ENCODE results near the gene ZP3. TPM values are rescaled to one million over a fixed set of nuclear protein-coding genes. Genes with fewer than 3 reads are reported as not detected.
"Not testable (repeated sequence)": the region's sequence is repeated elsewhere in the genome, so short reads cannot be mapped to it uniquely, and the experiment has no call there.

ZP3 gene
- total RNA-seq, 6 experiments from 2014 or later: 0.27 to 2.8 (median 0.62) TPM; not detected in 1

GRCh38 chr7:76480403-76481253 lies 55.9 kb downstream of the ZP3 start:
- H3K4me1 ChIP-seq; H3K27ac ChIP-seq; H3K27me3 ChIP-seq; H3K4me3 ChIP-seq; DNase-seq; H3K9me3 ChIP-seq; intact Hi-C loops (cut with DNase I); H3K36me3 ChIP-seq: not testable (repeated sequence)
- WGBS (ENCODE audit: insufficient coverage, low coverage, low lambda C conversion rate, missing lambda C conversion rate): 100% methylated on average over 1 of the region's 29 CpGs
- ATAC-seq: peak in 1 of 4 donors; percentile 8

GRCh38 chr7:76482660-76483059 lies 57.9 kb downstream of the ZP3 start:
- H3K4me3 ChIP-seq; intact Hi-C loops (cut with DNase I); DNase-seq; H3K9me3 ChIP-seq; H3K4me1 ChIP-seq; H3K27ac ChIP-seq; H3K36me3 ChIP-seq; H3K27me3 ChIP-seq: not testable (repeated sequence)
- 93% methylated on average over 8 of the region's 24 CpGs for WGBS (ENCODE audit: insufficient coverage, low coverage, low lambda C conversion rate, missing lambda C conversion rate)
- peak in 1 of 4 donors; percentile 12 for ATAC-seq

GRCh38 chr7:76483081-76483480 lies 58.3 kb downstream of the ZP3 start:
- intact Hi-C loops (cut with DNase I): not testable (repeated sequence)
- no CpG with 5 or more reads among the region's 17 CpGs for WGBS (ENCODE audit: insufficient coverage, low coverage, low lambda C conversion rate, missing lambda C conversion rate)

GRCh38 chr7:76484456-76484855 lies 59.7 kb downstream of the ZP3 start:
- H3K27me3 ChIP-seq; H3K4me1 ChIP-seq; DNase-seq; H3K4me3 ChIP-seq; H3K36me3 ChIP-seq; ATAC-seq; H3K9me3 ChIP-seq; H3K27ac ChIP-seq; intact Hi-C loops (cut with DNase I): not testable (repeated sequence)
- no CpG with 5 or more reads among the region's 12 CpGs for WGBS (ENCODE audit: insufficient coverage, low coverage, low lambda C conversion rate, missing lambda C conversion rate)

More at GRCh38 chr7:76483081-76483480, 58.3 kb downstream of the ZP3 start:
- H3K4me3 ChIP-seq, H3K9me3 ChIP-seq, H3K4me1 ChIP-seq, H3K27ac ChIP-seq, DNase-seq, ATAC-seq, H3K27me3 ChIP-seq, H3K36me3 ChIP-seq: not testable (repeated sequence)

GRCh38 chr7:76485822-76486610 lies 61.3 kb downstream of the ZP3 start:
- no CpG with 5 or more reads among the region's 20 CpGs for WGBS (ENCODE audit: insufficient coverage, low coverage, low lambda C conversion rate, missing lambda C conversion rate)
- H3K9me3 ChIP-seq; H3K27ac ChIP-seq; H3K27me3 ChIP-seq; H3K36me3 ChIP-seq; DNase-seq; H3K4me1 ChIP-seq; H3K4me3 ChIP-seq; intact Hi-C loops (cut with DNase I): not testable (repeated sequence)
- peak in 2 of 4 donors; percentile 11 to 24 for ATAC-seq

GRCh38 chr7:76486618-76487017 lies 61.9 kb downstream of the ZP3 start:
- H3K27me3 ChIP-seq; H3K27ac ChIP-seq; H3K4me3 ChIP-seq; DNase-seq; H3K9me3 ChIP-seq; intact Hi-C loops (cut with DNase I); H3K36me3 ChIP-seq; H3K4me1 ChIP-seq: not testable (repeated sequence)
- peak; percentile 32 to 59 (median 44) for ATAC-seq
- no CpG with 5 or more reads among the region's 5 CpGs for WGBS (ENCODE audit: insufficient coverage, low coverage, low lambda C conversion rate, missing lambda C conversion rate)

GRCh38 chr7:76487969-76488368 lies 63.2 kb downstream of the ZP3 start:
- peak in 3 of 4 donors; percentile 9 to 43 (median 27) for ATAC-seq
- 68% methylated on average over 3 of the region's 13 CpGs for WGBS (ENCODE audit: insufficient coverage, low coverage, low lambda C conversion rate, missing lambda C conversion rate)
- H3K4me1 ChIP-seq; H3K27me3 ChIP-seq; H3K4me3 ChIP-seq; intact Hi-C loops (cut with DNase I); H3K9me3 ChIP-seq; H3K36me3 ChIP-seq; DNase-seq; H3K27ac ChIP-seq: not testable (repeated sequence)

Other genes starting within 250 kb of the ZP3 start
- gene SRRM3, start 223.1 kb upstream of the ZP3 start, total RNA-seq: under 1 TPM in 4 of 6 experiments, not detected in 2; 0.14 to 0.37 (median 0.19) TPM
- 100 to 1,000 TPM in 5 of 6 experiments, 10 to 100 TPM in 1; 64.4 to 275 (median 234) TPM for gene HSPB1, start 122.3 kb upstream of the ZP3 start, total RNA-seq
- gene YWHAG, start 66.0 kb upstream of the ZP3 start, total RNA-seq: 10 to 100 TPM; 43.5 to 69.1 (median 58.4) TPM
- 1 to 10 TPM; 1.2 to 2.6 (median 1.2) TPM for gene SSC4D, start 15.3 kb upstream of the ZP3 start, total RNA-seq
- 10 to 100 TPM in 4 of 6 experiments, 1 to 10 TPM in 2; 8.9 to 16.8 (median 11.1) TPM for gene DTX2, start 36.8 kb downstream of the ZP3 start, total RNA-seq
- 1 to 10 TPM in 1 of 6 experiments, under 1 TPM in 2, not detected in 3; 0.22 to 1.5 (median 0.51) TPM for gene UPK3B, start 85.6 kb downstream of the ZP3 start, total RNA-seq
- under 1 TPM in 2 of 6 experiments, not detected in 4; 0.14 to 0.20 TPM for gene SPDYE16, start 118.3 kb downstream of the ZP3 start, total RNA-seq
- gene POMZP3, start 202.3 kb downstream of the ZP3 start, total RNA-seq: 1 to 10 TPM; 2.0 to 3.8 (median 2.6) TPM